HEK293T (cell line): ENCODE data around the gene PNKD.
"Not testable (repeated sequence)": the region's sequence is repeated elsewhere in the genome, so short reads cannot be mapped to it uniquely, and the experiment has no call there.

Experiments used
- CTCF ChIA-PET: fragments of 350-600 bp; formaldehyde crosslinking; extraction: SDS; loops from one replicate; lab custom pipeline; 2021; ENCODE audit warnings: antibody characterized with exemption, inconsistent platforms; lab: Yijun Ruan, JAX
- POLR2A ChIA-PET: fragments of 350-600 bp; formaldehyde crosslinking; extraction: SDS; loops from one replicate; lab custom pipeline; 2020; ENCODE audit warnings: antibody characterized with exemption, inconsistent platforms; lab: Yijun Ruan, JAX
- DNase-seq: peaks from one replicate; pipeline ENCODE4 v3.0.0; 2012; ENCODE audit warnings: mixed read lengths; ENCODE audit errors: extremely low spot score
- ARNT ChIP-seq: fragments of 450-650 bp; IDR thresholded peaks from 2 replicates; pipeline ENCODE4 v1.6.1; 2017; ENCODE audit warnings: mild to moderate bottlenecking
- BHLHE40 ChIP-seq: fragments of 450-650 bp; IDR thresholded peaks from 2 replicates; pipeline ENCODE4 v1.6.1; 2016; ENCODE audit warnings: mild to moderate bottlenecking, moderate library complexity, borderline replicate concordance
- CTBP1 ChIP-seq: fragments of 450-650 bp; IDR thresholded peaks from 2 replicates; pipeline ENCODE4 v1.6.1; 2016; ENCODE audit warnings: borderline replicate concordance
- ELF4 ChIP-seq: fragments of 450-650 bp; IDR thresholded peaks from 2 replicates; pipeline ENCODE4 v1.6.1; 2017; ENCODE audit warnings: antibody characterized with exemption
- FOXA1 ChIP-seq: fragments of 450-650 bp; IDR thresholded peaks from 2 replicates; pipeline ENCODE4 v1.6.1; 2016; ENCODE audit warnings: mild to moderate bottlenecking
- FOXK2 ChIP-seq: fragments of 450-650 bp; IDR thresholded peaks from 2 replicates; pipeline ENCODE4 v1.6.1; 2016; ENCODE audit warnings: mild to moderate bottlenecking
- FOXM1 ChIP-seq: fragments of 450-650 bp; IDR thresholded peaks from 2 replicates; pipeline ENCODE4 v1.6.1; 2017; ENCODE audit warnings: mild to moderate bottlenecking, borderline replicate concordance
- HDGF ChIP-seq: fragments of 450-650 bp; IDR thresholded peaks from 2 replicates; pipeline ENCODE4 v1.6.1; 2017; ENCODE audit warnings: antibody characterized with exemption, borderline replicate concordance
- L3MBTL2 ChIP-seq: fragments of 450-650 bp; conservative IDR thresholded peaks from 2 replicates; pipeline ENCODE4 v1.6.1; 2016; ENCODE audit warnings: mild to moderate bottlenecking
- LEF1 ChIP-seq: fragments of 450-650 bp; IDR thresholded peaks from 2 replicates; pipeline ENCODE4 v1.6.1; 2017; ENCODE audit warnings: mild to moderate bottlenecking, borderline replicate concordance
- NFRKB ChIP-seq: fragments of 450-650 bp; IDR thresholded peaks from 2 replicates; pipeline ENCODE4 v1.6.1; 2016; ENCODE audit warnings: mild to moderate bottlenecking, moderate library complexity
- SP1 ChIP-seq: fragments of 450-650 bp; IDR thresholded peaks from 2 replicates; pipeline ENCODE4 v1.6.1; 2017
- SUZ12 ChIP-seq: fragments of 450-650 bp; IDR thresholded peaks from 2 replicates; pipeline ENCODE4 v1.6.1; 2016; ENCODE audit warnings: mild to moderate bottlenecking
- TARDBP ChIP-seq: fragments of 450-650 bp; IDR thresholded peaks from 2 replicates; pipeline ENCODE4 v1.6.1; 2016
- ZNF384 ChIP-seq: fragments of 450-650 bp; IDR thresholded peaks from 2 replicates; pipeline ENCODE4 v1.6.1; 2016
- TF ChIP-seq, protein P1 (sequence below): fragments of 450-650 bp; IDR thresholded peaks from 2 replicates; pipeline ENCODE4 v1.6.1; 2016

The PNKD gene

DNA sequence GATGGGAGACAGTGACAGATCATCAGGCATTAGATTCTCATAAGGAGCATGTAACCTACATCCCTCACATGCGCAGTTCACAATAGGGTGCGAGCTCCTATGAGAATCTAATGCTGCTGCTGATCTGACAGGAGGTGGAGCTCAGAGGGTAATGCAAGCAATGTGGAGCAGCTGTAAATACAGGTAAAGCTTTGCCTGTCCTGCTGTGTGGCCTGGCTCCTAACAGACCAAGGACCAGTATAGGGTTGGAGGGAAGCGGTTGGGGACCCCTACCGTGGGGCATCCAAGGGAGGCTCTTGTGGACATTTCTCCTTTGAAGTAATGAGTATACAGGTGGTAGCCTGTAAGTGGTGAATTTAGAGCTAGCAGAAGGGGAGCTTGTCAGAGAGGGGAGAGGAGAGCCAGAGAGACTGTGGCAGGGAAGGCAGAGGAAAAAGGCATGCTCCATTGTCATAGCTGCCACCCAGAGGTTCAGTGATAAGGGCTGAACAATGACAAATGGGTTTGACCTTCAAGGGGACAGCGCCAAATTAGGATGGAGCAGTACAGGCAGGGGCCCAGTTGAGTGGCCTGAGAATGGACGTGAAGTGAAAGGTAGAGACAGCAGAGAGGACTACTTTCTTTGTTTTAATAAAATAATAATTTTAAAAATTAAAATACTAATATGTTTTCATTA lies 37.2 kb downstream of the PNKD start:
- POLR2A ChIA-PET: interaction anchor here (1.2 to 1.3 kb wide), 2 partner anchors 15 to 20 kb away, joined by 5 to 6 read pairs; no protein-coding TSS in a partner anchor
- TF ChIP-seq ZNF384 (no peak), FOXA1 (no peak), CTBP1 (no peak), SP1 (no peak)
- no peak for DNase-seq
- CTCF ChIA-PET: interaction anchor here (0.5 to 1.3 kb wide), 3 partner anchors 12 to 15 kb away, joined by 4 to 7 read pairs (median 7); partner anchors contain the start of gene TMBIM1

DNA sequence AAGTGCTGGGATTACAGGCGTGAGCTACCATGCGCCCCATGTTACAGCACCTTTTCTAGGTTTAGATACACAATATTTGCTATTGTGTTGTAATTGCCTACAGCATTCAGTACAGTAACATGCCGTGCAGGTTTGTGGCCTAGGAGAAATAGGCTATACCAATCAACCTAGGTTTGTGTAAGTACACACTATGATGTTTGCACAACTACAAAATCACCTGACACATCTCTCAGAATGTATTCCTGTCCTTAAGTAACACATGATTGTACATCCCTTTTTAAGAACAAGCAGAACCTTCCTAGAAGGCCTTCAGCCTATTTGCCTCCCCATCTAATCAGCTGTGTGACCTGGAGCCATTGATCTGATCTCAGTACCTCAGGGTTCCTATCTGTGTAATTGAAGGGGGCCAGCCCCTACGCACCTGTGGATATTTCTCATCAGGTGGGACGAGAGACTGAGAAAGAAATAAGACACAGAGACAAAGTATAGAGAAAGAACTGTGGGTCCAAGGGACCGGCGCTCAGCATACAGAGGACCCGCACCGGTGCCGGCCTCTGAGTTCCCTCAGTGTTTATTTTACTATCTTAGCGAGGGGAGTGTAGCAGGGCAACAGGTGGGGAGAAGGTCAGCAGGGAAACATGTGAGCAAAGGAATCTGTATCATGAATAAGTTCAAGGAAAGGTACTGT lies 40.7 kb downstream of the PNKD start:
- ChIA-PET POLR2A (no interaction called here), CTCF (no interaction called here)
- no peak for TF ChIP-seq ELF4
- no peak for DNase-seq

DNA sequence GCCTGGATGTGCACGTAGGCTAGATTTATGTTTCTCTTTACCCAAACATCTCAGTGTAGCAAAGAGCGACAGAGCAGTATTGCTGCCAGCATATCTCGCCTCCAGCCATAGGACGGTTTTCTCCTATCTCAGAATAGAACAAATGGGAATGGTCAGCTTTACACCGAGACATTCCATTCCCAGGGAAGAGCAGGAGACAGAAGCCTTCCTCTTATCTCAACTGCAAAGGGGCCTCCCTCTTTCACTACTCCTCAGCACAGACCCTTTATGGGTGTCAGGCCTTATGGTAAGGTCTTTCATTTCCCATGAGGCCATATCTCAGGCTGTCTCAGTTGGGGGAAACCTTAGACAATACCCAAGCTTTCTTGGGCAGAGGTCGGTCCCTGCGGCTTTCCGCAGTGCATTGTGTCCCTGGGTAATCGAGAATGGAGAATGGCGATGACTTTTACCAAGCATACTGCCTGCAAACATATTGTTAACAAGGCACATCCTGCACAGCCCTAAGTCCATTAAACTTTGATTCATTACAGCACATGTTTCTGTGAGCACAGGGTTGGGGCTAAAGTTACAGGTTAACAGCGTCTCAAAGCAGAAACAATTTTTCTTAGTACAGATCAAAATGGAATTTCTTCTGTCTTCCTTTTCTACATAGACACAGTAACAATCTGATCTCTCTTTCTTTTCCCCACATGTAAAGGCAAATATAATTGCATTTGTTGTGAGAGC lies 41.4 kb downstream of the PNKD start:
- CTCF ChIA-PET: interaction anchor here (1.0 kb wide), 1 partner anchor 10 kb away, joined by 4 read pairs; no protein-coding TSS in a partner anchor
- POLR2A ChIA-PET, DNase-seq: not testable (repeated sequence)

DNA sequence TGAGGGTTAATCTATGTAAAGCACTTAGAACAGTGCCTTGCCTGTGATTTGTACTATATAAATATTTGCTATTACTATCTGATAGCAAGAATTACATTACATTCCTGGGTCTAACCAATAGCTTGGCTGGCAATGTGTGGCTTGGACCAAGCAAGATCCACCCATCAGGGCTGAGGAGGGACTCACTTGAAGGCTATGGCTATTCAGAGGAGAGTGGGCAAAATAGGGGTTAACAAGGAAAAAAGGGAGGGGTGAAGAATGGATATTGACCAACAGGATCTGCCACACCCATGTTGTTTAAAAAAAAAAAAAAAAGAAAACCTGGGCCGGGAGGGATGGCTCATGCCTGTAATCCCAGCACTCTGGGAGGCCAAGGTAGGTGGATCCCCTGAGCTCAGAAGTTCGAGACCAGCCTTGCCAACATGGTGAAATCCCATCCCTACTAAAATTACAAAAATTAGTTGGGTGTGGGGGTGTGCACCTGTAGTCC lies 42.0 kb downstream of the PNKD start:
- ChIA-PET CTCF (interaction anchor here (0.7 to 1.0 kb wide), 2 partner anchors 11 to 22 kb away, joined by 4 to 6 read pairs; no protein-coding TSS in a partner anchor), POLR2A (no interaction called here)
- no peak for DNase-seq
- TF ChIP-seq TARDBP (no peak), CTBP1 (no peak), BHLHE40 (no peak), FOXM1 (no peak), ZNF384 (no peak), NFRKB (no peak), ELF4 (no peak), HDGF (no peak), FOXK2 (no peak), FOXA1 (no peak), L3MBTL2 (no peak), LEF1 (no peak), SP1 (no peak), ARNT (no peak), SUZ12 (no peak)
- TF ChIP-seq, protein P1, sequence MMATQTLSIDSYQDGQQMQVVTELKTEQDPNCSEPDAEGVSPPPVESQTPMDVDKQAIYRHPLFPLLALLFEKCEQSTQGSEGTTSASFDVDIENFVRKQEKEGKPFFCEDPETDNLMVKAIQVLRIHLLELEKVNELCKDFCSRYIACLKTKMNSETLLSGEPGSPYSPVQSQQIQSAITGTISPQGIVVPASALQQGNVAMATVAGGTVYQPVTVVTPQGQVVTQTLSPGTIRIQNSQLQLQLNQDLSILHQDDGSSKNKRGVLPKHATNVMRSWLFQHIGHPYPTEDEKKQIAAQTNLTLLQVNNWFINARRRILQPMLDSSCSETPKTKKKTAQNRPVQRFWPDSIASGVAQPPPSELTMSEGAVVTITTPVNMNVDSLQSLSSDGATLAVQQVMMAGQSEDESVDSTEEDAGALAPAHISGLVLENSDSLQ: no peak

DNA sequence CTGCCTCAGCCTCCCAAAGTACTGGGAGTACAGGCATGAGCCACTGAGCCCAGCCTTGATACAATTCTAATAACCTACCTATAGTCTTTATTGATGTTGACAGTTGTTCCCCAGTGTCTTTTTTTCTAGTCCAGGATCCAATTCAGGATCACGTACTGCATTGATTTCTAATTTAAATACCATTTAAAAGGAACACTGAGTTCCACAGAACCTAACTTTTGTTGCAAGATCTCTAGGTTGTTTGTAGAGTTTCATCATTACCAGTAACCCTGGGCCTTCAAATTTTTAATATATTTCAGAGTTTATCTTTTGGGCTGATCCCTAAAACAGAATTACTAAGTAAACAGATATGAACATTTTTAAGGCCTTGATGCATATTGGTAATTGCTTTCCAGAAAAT lies 43.0 kb downstream of the PNKD start:
- no peak for DNase-seq
- ChIA-PET CTCF (no interaction called here), POLR2A (no interaction called here)
- TF ChIP-seq NFRKB: no peak
- no peak for TF ChIP-seq LEF1
- no peak for TF ChIP-seq ZNF384
- no peak for TF ChIP-seq FOXA1
- no peak for TF ChIP-seq ELF4
- TF ChIP-seq SP1: no peak
- no peak for TF ChIP-seq CTBP1
- no peak for TF ChIP-seq FOXK2
- TF ChIP-seq ARNT: no peak
- TF ChIP-seq FOXM1: no peak
- TF ChIP-seq BHLHE40: no peak
- TF ChIP-seq, protein P1: no peak
- TF ChIP-seq TARDBP: no peak
- TF ChIP-seq L3MBTL2: no peak

DNA sequence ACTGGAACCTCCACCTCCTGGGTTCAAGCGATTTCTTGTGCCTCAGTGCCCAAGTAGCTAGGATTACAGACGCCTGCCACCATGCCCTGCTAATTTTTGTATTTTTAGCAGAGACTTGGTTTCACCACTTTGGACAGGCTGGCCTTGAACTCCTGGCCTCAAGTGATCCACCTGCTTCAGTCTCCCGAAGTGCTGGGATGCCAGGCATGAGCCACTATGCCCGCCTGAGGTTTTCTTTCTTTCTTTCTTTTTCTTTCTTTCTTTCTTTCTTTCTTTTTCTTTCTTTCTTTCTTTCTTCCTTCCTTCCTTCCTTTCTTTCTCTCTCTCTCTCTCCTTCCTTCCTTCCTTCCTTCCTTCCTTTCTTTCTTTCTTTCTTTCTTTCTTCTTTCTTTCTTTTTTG lies 44.4 kb downstream of the PNKD start:
- DNase-seq, CTCF ChIA-PET: not testable (repeated sequence)
- POLR2A ChIA-PET: interaction anchor here (0.6 kb wide), 1 partner anchor 9 kb away, joined by 3 read pairs; no protein-coding TSS in a partner anchor

DNA sequence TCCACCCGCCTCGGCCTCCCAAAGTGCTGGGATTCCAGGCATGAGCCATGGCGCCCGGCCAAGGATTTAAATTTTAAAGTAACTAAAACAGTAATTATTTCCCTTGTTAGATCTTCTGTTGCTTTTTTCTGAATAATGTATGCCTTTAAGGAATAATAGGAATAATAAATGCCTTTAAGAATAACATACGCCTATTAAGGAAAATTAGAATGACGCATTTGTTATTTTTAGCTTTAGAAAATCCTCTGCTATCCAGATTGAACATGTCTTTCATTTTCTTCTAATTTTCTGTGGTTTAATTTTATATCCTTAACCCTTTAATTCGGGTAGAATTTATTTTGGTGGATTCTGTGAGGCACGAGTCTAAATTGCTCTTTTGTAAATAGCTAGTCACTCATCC lies 45.1 kb downstream of the PNKD start:
- no peak for TF ChIP-seq HDGF
- TF ChIP-seq L3MBTL2: no peak
- TF ChIP-seq CTBP1: no peak
- TF ChIP-seq FOXM1: no peak
- no peak for TF ChIP-seq ARNT
- no peak for TF ChIP-seq LEF1
- no peak for TF ChIP-seq NFRKB
- no peak for DNase-seq
- ChIA-PET CTCF (no interaction called here), POLR2A (no interaction called here)
